Liver (tissue), 9 donors: ENCODE measurements around the gene TRIO. TPM values are rescaled to one million over a fixed set of nuclear protein-coding genes. Genes with fewer than 3 reads are reported as not detected.

Experiments
- DNase-seq: peaks from one replicate; pipeline ENCODE4 v3.0.0-alpha.2; 2017; ENCODE audit warnings: low spot score
- H3K27ac ChIP-seq, 2 donors: one replicate each; pipeline ENCODE4 v1.7.0; 2013; ENCODE audit warnings: inconsistent platforms in 2 of 2, low read length in 2 of 2, control low read depth in 1 of 2, low read depth in 1 of 2, mild to moderate bottlenecking in 1 of 2
- H3K27me3 ChIP-seq, 4 donors: one replicate each; pipeline versions ENCODE4 v1.6.1 to v1.7.0; 2013; ENCODE audit warnings: low read length in 3 of 4, inconsistent platforms in 1 of 4, mild to moderate bottlenecking in 1 of 4, moderate library complexity in 1 of 4; ENCODE audit not compliant: control insufficient read depth in 4 of 4, insufficient read depth in 4 of 4
- H3K36me3 ChIP-seq, 4 donors: one replicate each; pipeline versions ENCODE4 v1.6.1 to v1.7.0; 2013; ENCODE audit warnings: low read length in 3 of 4, mild to moderate bottlenecking in 3 of 4, low read depth in 1 of 4, moderate library complexity in 1 of 4; ENCODE audit not compliant: control insufficient read depth in 4 of 4, insufficient read depth in 3 of 4
- H3K4me1 ChIP-seq, 4 donors: one replicate each; pipeline versions ENCODE4 v1.6.1 to v1.7.0; 2013; ENCODE audit warnings: low read length in 3 of 4, mild to moderate bottlenecking in 3 of 4, moderate library complexity in 1 of 4; ENCODE audit not compliant: control insufficient read depth in 4 of 4, insufficient read depth in 4 of 4
- H3K4me3 ChIP-seq, 3 donors: one replicate each; pipeline versions ENCODE4 v1.6.1 to v1.7.0; 2013; ENCODE audit warnings: low read length in 3 of 3, control low read depth in 1 of 3, low read depth in 1 of 3, mild to moderate bottlenecking in 1 of 3
- H3K9ac ChIP-seq, 2 donors: one replicate each; pipeline ENCODE4 v1.7.0; 2013; ENCODE audit warnings: low read length in 2 of 2, mild to moderate bottlenecking in 2 of 2, moderate library complexity in 2 of 2, control low read depth in 1 of 2, low read depth in 1 of 2
- H3K9me3 ChIP-seq, 4 donors: one replicate each; pipeline versions ENCODE4 v1.6.1 to v1.7.0; 2013; ENCODE audit warnings: low read length in 3 of 4; ENCODE audit not compliant: control insufficient read depth in 4 of 4
- ATF3 ChIP-seq: IDR thresholded peaks from 2 replicates; pipeline ENCODE4 v1.6.1; 2016; ENCODE audit warnings: antibody characterized with exemption
- CTCF ChIP-seq: fragments of 150-350 bp; IDR thresholded peaks from 2 replicates; pipeline ENCODE4 v1.5.1; 2017; ENCODE audit warnings: improper control_type of control experiment, low read depth, low read length; ENCODE audit not compliant: missing input control
- EGR1 ChIP-seq, 2 donors: IDR thresholded peaks; 2 replicates each; pipeline ENCODE4 v1.6.1; 2016 to 2018; ENCODE audit warnings: antibody characterized with exemption in 2 of 2, low read depth in 2 of 2
- FOXA1 ChIP-seq: IDR thresholded peaks from 2 replicates; pipeline ENCODE4 v1.6.1; 2016; ENCODE audit warnings: antibody characterized with exemption
- FOXA2 ChIP-seq: IDR thresholded peaks from 2 replicates; pipeline ENCODE4 v1.6.1; 2016; ENCODE audit warnings: antibody characterized with exemption
- GABPA ChIP-seq, 2 donors: IDR thresholded peaks in 1 of 2; conservative IDR thresholded peaks in 1 of 2; 2 replicates each; pipeline ENCODE4 v1.6.1; 2016; ENCODE audit warnings: antibody characterized with exemption in 2 of 2, mild to moderate bottlenecking in 1 of 2, moderate library complexity in 1 of 2
- HNF4A ChIP-seq, 2 donors: conservative IDR thresholded peaks; 2 replicates each; pipeline ENCODE4 v1.6.1; 2016; ENCODE audit warnings: antibody characterized with exemption in 2 of 2, mild to moderate bottlenecking in 2 of 2
- HNF4G ChIP-seq: IDR thresholded peaks from 2 replicates; pipeline ENCODE4 v1.6.1; 2016; ENCODE audit warnings: antibody characterized with exemption
- JUND ChIP-seq, 2 donors: IDR thresholded peaks; 2 replicates each; pipeline ENCODE4 v1.6.1; 2016; ENCODE audit warnings: antibody characterized with exemption in 2 of 2
- MAX ChIP-seq: IDR thresholded peaks from 2 replicates; pipeline ENCODE4 v1.6.1; 2016; ENCODE audit warnings: antibody characterized with exemption
- NR2F2 ChIP-seq: IDR thresholded peaks from 2 replicates; pipeline ENCODE4 v1.6.1; 2016; ENCODE audit warnings: antibody characterized with exemption
- RAD21 ChIP-seq, 2 donors: IDR thresholded peaks; 2 replicates each; pipeline ENCODE4 v1.6.1; 2016; ENCODE audit warnings: antibody characterized with exemption in 2 of 2, mild to moderate bottlenecking in 2 of 2
- REST ChIP-seq: IDR thresholded peaks from 2 replicates; pipeline ENCODE4 v1.6.1; 2016; ENCODE audit warnings: antibody characterized with exemption, mild to moderate bottlenecking
- RXRA ChIP-seq, 2 donors: IDR thresholded peaks; 2 replicates each; pipeline ENCODE4 v1.6.1; 2017 to 2018; ENCODE audit warnings: antibody characterized with exemption in 2 of 2, mild to moderate bottlenecking in 1 of 2
- SP1 ChIP-seq: IDR thresholded peaks from 2 replicates; pipeline ENCODE4 v1.6.1; 2018; ENCODE audit warnings: antibody characterized with exemption, mild to moderate bottlenecking
- TAF1 ChIP-seq: conservative IDR thresholded peaks from 2 replicates; pipeline ENCODE4 v1.6.1; 2016; ENCODE audit warnings: antibody characterized with exemption, mild to moderate bottlenecking
- YY1 ChIP-seq: IDR thresholded peaks from 2 replicates; pipeline ENCODE4 v1.6.1; 2016; ENCODE audit warnings: antibody characterized with exemption, mild to moderate bottlenecking
- ZBTB33 ChIP-seq: IDR thresholded peaks from 2 replicates; pipeline ENCODE4 v1.6.1; 2016; ENCODE audit warnings: antibody characterized with exemption
- WGBS: extraction: QIAGEN DNeasy Blood & Tissue Kit; methylation state at CpG from one replicate; pipeline ENCODE4 v1.1.7; 2013; 5-methylcytosine and 5-hydroxymethylcytosine counted together
- polyA plus RNA-seq, 2 donors: library from polyadenylated mRNA; stranded (reverse) in 1 of 2; unstranded in 1 of 2; fragments of 200-250 nt in 1 of 2; fragments of >200 nt in 1 of 2; fragmentation: Nextera tagmentation in 1 of 2; extraction: Ambion mirVana in 1 of 2; gene quantifications; one replicate each; pipeline versions ENCODE4 v1.2.1 to v1.2.3, GENCODE V29; 2013 to 2015
- total RNA-seq, 2 donors: library from RNA; depleted of rRNA; stranded (reverse); fragments of >200 nt; gene quantifications; one replicate each; pipeline ENCODE4 v1.2.3, GENCODE V29; 2014
- donor health status: healthy.
- donor health status: healthy.
- donor health status: healthy.
- donor health status: healthy.
- donor health status: healthy.

The TRIO gene
- total and polyA plus RNA-seq, 4 donors, result 8.5 to 86.2 (median 16.0) TPM

GRCh38 chr5:14229181-14229580 lies 86.0 kb downstream of the TRIO start:
- peaks cover 0 to 7% (median 0%) of the 10 kb centered on the region in 4 donors for H3K4me1 ChIP-seq
- 97% methylated on average over 1 of the region's 1 CpG for WGBS

GRCh38 chr5:14229734-14230133 lies 86.6 kb downstream of the TRIO start:
- no peak overlapping the region for H3K4me3 ChIP-seq
- no peak for TF ChIP-seq ZBTB33
- no peak for TF ChIP-seq CTCF
- no peak for TF ChIP-seq HNF4A (conservative IDR thresholded peaks at IDR 0.05)
- no peak for TF ChIP-seq FOXA1
- TF ChIP-seq MAX, result no peak
- no peak for TF ChIP-seq YY1
- TF ChIP-seq JUND (IDR thresholded peaks at IDR 0.05), result no peak
- TF ChIP-seq FOXA2, result no peak
- no peak for TF ChIP-seq SP1
- no peak for TF ChIP-seq RAD21 (IDR thresholded peaks at IDR 0.05)
- TF ChIP-seq NR2F2, result no peak
- TF ChIP-seq HNF4G, result no peak
- TF ChIP-seq GABPA (IDR thresholded peaks at IDR 0.05 in 1 of 2, conservative IDR thresholded peaks at IDR 0.05 in 1 of 2), result no peak
- no peak for TF ChIP-seq RXRA (IDR thresholded peaks at IDR 0.05)

More at GRCh38 chr5:14229181-14229580, 86.0 kb downstream of the TRIO start:
- no peak overlapping the region for H3K9ac ChIP-seq
- no peak overlapping the region for H3K4me3 ChIP-seq
- DNase-seq, result no peak
- no peaks in the 10 kb centered on the region for H3K36me3 ChIP-seq
- no peak overlapping the region for H3K27ac ChIP-seq
- TF ChIP-seq GABPA (IDR thresholded peaks at IDR 0.05 in 1 of 2, conservative IDR thresholded peaks at IDR 0.05 in 1 of 2) (no peak), RAD21 (IDR thresholded peaks at IDR 0.05) (no peak), TAF1 (no peak)
- H3K27me3 ChIP-seq, result no peaks in the 10 kb centered on the region
- H3K9me3 ChIP-seq, result no peaks in the 10 kb centered on the region

GRCh38 chr5:14231156-14231555 lies 88.0 kb downstream of the TRIO start:
- Histone ChIP-seq H3K4me3 (no peak overlapping the region), H3K36me3 (no peaks in the 10 kb centered on the region), H3K4me1 (peaks cover 0 to 4% (median 0%) of the 10 kb centered on the region in 4 donors), H3K27ac (no peak overlapping the region), H3K9ac (no peak overlapping the region), H3K9me3 (no peaks in the 10 kb centered on the region), H3K27me3 (no peaks in the 10 kb centered on the region)
- DNase-seq, result no peak
- 90% methylated on average over 2 of the region's 2 CpGs for WGBS
- no peak for TF ChIP-seq GABPA (IDR thresholded peaks at IDR 0.05 in 1 of 2, conservative IDR thresholded peaks at IDR 0.05 in 1 of 2)
- no peak for TF ChIP-seq HNF4A (conservative IDR thresholded peaks at IDR 0.05)
- no peak for TF ChIP-seq RAD21 (IDR thresholded peaks at IDR 0.05)
- no peak for TF ChIP-seq SP1
- no peak for TF ChIP-seq HNF4G
- no peak for TF ChIP-seq TAF1
- no peak for TF ChIP-seq JUND (IDR thresholded peaks at IDR 0.05)
- TF ChIP-seq YY1, result no peak
- no peak for TF ChIP-seq ATF3
- no peak for TF ChIP-seq RXRA (IDR thresholded peaks at IDR 0.05)
- TF ChIP-seq EGR1 (IDR thresholded peaks at IDR 0.05; ENCODE audit: low read depth in 2 of 2), result no peak
- no peak for TF ChIP-seq NR2F2
- no peak for TF ChIP-seq FOXA1
- TF ChIP-seq ZBTB33, result no peak
- no peak for TF ChIP-seq REST

More at GRCh38 chr5:14229734-14230133, 86.6 kb downstream of the TRIO start:
- no peaks in the 10 kb centered on the region for H3K36me3 ChIP-seq
- no peaks in the 10 kb centered on the region for H3K27me3 ChIP-seq
- WGBS, result 92% methylated on average over 7 of the region's 7 CpGs
- H3K27ac ChIP-seq, result no peak overlapping the region
- no peaks in the 10 kb centered on the region for H3K9me3 ChIP-seq
- no peak overlapping the region for H3K9ac ChIP-seq
- no peak for DNase-seq
- peaks cover 0 to 7% (median 0%) of the 10 kb centered on the region in 4 donors for H3K4me1 ChIP-seq
